HG03039 (cell line): ENCODE measurements around the gene NLRP4.
"Not testable (repeated sequence)": the region's sequence is repeated elsewhere in the genome, so short reads cannot be mapped to it uniquely, and the experiment has no call there.

ENCODE experiments used
- ATAC-seq: cut with Tn5 transposase; IDR thresholded peaks from one replicate; pipeline ENCODE4 v1.9.1; 2021; ENCODE audit warnings: mild to moderate bottlenecking, moderate library complexity; ENCODE audit not compliant: unreplicated experiment

Gene NLRP4

GRCh38 chr19:55882626-55883025 is 46.3 kb downstream of the NLRP4 start:
- no peak for ATAC-seq

DNA sequence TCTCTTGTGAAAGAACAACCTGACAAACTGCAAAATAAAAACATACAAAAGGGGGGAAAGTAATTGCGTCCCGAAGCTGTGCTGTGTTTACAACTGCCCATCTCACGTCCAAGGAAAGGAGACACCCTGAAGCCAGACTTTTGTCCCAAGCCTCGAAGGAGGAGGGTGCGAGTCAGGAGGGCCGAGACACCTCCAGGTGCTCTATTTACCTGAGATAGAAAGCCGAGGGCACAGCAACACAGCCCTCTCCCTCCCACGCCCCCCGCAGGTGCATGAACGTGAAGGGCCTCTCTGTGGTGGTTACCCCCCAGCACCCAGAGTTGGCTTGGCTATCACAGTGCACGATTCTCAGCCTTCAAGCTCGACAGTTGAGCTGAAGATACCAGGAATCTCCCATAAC is 62.6 kb downstream of the NLRP4 start:
- no peak for ATAC-seq

- no peak for ATAC-seq
Measured at GRCh38 chr19:55901369-55902079, 65.2 kb downstream of the NLRP4 start.

GRCh38 chr19:55902080-55902751 is 65.9 kb downstream of the NLRP4 start:
- no peak for ATAC-seq

DNA sequence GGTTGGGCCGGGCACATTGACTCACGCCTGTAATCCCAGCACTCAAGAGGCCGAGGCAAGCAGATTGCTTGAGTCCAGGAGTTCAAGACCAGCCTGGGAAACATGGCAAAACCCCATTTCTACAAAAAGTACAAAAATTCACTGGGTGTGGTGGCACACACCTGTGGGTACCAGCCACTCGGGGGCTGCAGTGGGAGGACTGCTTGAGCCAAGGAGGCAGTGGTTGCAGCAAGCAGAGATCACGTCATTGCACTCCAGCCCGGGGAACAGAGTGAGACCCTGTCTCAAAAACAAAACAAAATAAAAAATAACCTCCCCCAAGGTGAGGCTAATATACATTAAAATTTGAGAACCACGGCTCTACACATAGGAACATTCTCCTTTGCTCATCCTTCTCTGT is 70.9 kb downstream of the NLRP4 start:
- no peak for ATAC-seq

- no peak for ATAC-seq
Measured at GRCh38 chr19:55907746-55908145, 71.4 kb downstream of the NLRP4 start.

DNA sequence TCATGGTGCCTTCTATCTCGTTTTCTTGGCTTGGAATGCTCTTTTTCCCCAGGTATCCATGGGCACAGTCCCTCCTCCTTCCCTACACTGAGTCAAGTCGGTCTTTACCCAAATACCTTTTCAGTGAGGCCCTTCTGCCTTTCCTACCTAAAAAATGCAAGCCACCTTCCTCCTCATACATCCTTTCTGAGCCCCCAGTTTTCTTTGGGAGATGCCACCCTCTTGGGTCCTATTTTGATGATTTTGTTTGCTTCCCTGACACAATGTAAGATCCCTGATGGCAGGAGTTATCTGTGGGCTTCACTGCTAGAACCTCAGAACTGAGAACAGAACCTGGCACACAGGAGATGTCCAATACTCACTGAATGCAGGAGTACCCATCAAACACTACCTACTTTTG is 73.5 kb downstream of the NLRP4 start:
- no peak for ATAC-seq

DNA sequence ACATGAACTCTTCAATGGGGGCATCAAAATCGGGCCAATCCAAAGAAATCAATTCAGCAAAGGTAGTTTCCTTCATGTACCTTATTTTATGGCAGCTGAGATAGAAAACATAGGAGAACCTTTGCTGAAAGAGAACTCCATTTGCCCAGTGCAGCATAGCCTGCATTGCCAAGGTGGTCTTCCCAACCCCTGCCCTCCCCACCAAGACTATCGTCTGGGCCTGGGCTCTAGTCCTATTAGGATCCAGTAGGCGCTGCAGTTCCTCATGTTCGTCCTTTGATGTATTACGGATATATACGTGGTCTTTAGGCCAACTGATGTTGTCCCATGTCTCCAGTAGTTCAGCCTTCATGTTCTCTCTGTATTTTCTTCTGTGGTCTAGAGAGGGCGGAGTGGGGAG is 76.6 kb downstream of the NLRP4 start:
- ATAC-seq, result no peak

DNA sequence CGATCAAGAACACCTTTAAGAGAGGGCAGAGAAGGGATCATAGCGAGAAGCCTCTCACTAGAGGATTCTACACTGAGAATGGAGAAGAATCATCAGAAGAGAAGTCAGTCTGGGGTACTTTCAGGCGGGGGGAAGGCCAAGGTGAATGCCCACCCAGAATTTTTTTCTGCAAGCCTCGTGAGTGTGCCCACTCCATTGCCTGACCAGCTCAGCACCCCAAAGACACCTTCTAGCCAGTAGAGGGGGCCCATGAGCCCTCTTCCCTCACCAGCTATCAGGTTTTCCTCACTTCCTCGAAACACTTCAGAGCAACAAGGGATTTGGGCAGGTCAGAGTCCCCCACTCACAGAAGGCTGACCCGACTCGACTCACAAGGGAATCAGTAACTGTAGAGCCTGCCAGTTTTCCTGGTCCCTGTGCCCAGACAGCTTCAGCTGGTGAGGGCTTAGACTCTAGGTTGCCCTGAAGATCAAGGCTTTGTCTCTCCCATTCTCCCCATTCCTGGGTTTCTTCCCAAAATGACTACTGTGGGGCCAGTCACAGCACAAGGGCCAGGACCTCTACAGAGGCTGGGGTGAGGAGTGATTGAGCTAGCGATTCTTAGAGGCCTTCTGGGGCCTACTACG is 77.4 kb downstream of the NLRP4 start:
- no peak for ATAC-seq

- no peak for ATAC-seq
Measured at GRCh38 chr19:55923556-55923955, 87.2 kb downstream of the NLRP4 start.

DNA sequence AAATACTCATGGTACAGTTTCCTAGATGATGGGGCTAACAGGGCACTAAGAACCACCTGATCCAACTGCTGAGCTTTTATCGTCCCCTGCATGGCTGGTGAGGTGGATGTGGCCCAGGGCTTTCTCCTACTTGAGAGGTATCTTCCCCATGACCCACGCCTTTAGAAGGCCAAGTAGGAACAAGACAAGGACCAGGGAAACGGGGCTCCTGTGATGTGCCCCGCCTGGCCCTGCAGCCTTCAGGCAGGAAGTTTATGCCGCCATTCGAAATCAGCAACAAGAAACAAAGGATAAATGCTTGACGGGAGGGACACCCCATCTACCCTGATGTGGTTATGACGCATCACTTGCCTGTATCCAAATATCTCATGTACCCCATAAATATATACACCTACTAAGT is 91.7 kb downstream of the NLRP4 start:
- no peak for ATAC-seq

DNA sequence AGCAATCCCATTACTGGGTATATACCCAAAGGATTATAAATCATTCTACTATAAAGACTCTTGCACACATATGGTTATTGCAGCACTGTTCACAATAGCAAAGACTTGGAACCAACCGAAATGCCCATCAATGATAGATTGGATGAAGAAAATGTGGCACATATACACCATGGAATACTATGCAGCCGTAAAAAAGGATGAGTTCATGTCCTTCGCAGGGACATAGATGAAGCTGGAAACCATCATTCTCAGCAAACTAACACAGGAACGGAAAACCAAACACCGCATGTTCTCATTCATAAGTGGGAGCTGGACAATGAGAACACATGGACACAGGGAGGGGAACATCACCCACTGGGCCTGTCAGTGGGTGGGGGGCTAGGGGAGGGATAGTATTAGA is 92.9 kb downstream of the NLRP4 start:
- ATAC-seq, result not testable (repeated sequence)

DNA sequence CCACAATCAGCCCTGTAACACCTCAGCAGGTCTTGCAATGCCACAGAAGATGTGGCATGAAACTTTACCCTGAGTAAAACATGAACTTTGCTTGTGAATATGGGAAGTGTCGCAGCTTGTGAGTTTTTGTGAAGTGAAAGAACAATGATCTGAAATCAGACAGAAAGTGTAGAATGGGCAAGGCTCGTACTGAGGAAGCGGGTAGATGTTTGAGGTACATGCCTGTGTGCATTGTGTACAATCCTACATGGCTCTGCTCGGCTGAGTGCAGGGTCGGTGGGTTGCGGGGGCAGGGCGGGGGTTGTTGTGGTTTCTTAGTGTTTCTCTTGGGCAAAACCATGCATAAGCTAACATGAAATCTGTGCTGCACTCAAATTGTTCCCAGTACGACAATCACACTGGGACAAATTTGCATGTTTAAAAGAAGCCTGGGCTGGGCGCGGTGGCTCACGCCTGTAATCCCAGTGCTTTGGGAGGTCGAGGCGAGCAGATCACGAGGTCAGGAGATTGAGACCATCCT is 94.7 kb downstream of the NLRP4 start:
- no peak for ATAC-seq
